Trophoblast cell (in vitro differentiated cells and primary cell): ENCODE measurements around the gene IQCK.

Experiments used
- DNase-seq, 2 donors: peaks; one replicate each; pipeline ENCODE4 v3.0.0-alpha.2; 2016
- H2AFZ ChIP-seq: 2 replicates; pipeline ENCODE4 v1.6.1; 2013; ENCODE audit warnings: low read length, moderate library complexity, mild to moderate bottlenecking; ENCODE audit not compliant: insufficient read depth, poor library complexity
- H2AK5ac ChIP-seq: 2 replicates; pipeline ENCODE4 v1.6.1; 2013; ENCODE audit warnings: mild to moderate bottlenecking, low read length
- H2BK120ac ChIP-seq: 2 replicates; pipeline ENCODE4 v1.6.1; 2013; ENCODE audit warnings: low read length, mild to moderate bottlenecking, moderate library complexity; ENCODE audit not compliant: insufficient read depth, poor library complexity
- H2BK12ac ChIP-seq: 2 replicates; pipeline ENCODE4 v1.6.1; 2013; ENCODE audit warnings: mild to moderate bottlenecking, low read length, moderate library complexity
- H2BK5ac ChIP-seq: 2 replicates; pipeline ENCODE4 v1.6.1; 2013; ENCODE audit warnings: low read length, low read depth, moderate library complexity, mild to moderate bottlenecking; ENCODE audit not compliant: poor library complexity
- H3K14ac ChIP-seq: 2 replicates; pipeline ENCODE4 v1.6.1; 2013; ENCODE audit warnings: mild to moderate bottlenecking, low read length
- H3K18ac ChIP-seq: 2 replicates; pipeline ENCODE4 v1.6.1; 2013; ENCODE audit warnings: mild to moderate bottlenecking, low read length
- H3K23ac ChIP-seq: 2 replicates; pipeline ENCODE4 v1.6.1; 2013; ENCODE audit warnings: low read length
- H3K27ac ChIP-seq: 2 replicates; pipeline ENCODE4 v1.5.1; 2013; ENCODE audit warnings: low read depth, mild to moderate bottlenecking, inconsistent platforms, low read length, moderate library complexity
- H3K27me3 ChIP-seq: 2 replicates; pipeline ENCODE4 v1.6.1; 2013; ENCODE audit warnings: inconsistent platforms, mild to moderate bottlenecking, low read length, moderate library complexity; ENCODE audit not compliant: insufficient read depth
- H3K36me3 ChIP-seq, 2 experiments: 1 replicate in 1 of 2; 2 replicates in 1 of 2; pipeline ENCODE4 v1.6.1; 2013; ENCODE audit warnings: low read length in 2 of 2, mild to moderate bottlenecking in 2 of 2, moderate library complexity in 1 of 2; ENCODE audit not compliant: insufficient read depth in 2 of 2, control insufficient read depth in 1 of 2
- H3K4ac ChIP-seq: 2 replicates; pipeline ENCODE4 v1.6.1; 2013; ENCODE audit warnings: low read depth, mild to moderate bottlenecking, low read length, moderate library complexity
- H3K4me1 ChIP-seq, 2 experiments: 1 replicate in 1 of 2; 2 replicates in 1 of 2; pipeline ENCODE4 v1.6.1; 2013; ENCODE audit warnings: low read length in 2 of 2, mild to moderate bottlenecking in 2 of 2, moderate library complexity in 1 of 2; ENCODE audit not compliant: insufficient read depth in 2 of 2, control insufficient read depth in 1 of 2
- H3K4me2 ChIP-seq: 2 replicates; pipeline ENCODE4 v1.6.1; 2013; ENCODE audit warnings: inconsistent platforms, mild to moderate bottlenecking, low read length, moderate library complexity
- H3K4me3 ChIP-seq: 2 replicates; pipeline ENCODE4 v1.5.1; 2013; ENCODE audit warnings: mild to moderate bottlenecking, low read depth, low read length, inconsistent platforms
- H3K79me1 ChIP-seq: one replicate; pipeline ENCODE4 v1.6.1; 2013; ENCODE audit warnings: low read length
- H3K79me2 ChIP-seq: 2 replicates; pipeline ENCODE4 v1.6.1; 2013; ENCODE audit warnings: low read length, mild to moderate bottlenecking; ENCODE audit not compliant: control insufficient read depth, insufficient read depth, poor library complexity
- H3K9ac ChIP-seq: 2 replicates; pipeline ENCODE4 v1.6.1; 2013; ENCODE audit warnings: mild to moderate bottlenecking, low read length
- H3K9me3 ChIP-seq: 2 replicates; pipeline ENCODE4 v1.6.1; 2013; ENCODE audit warnings: low read depth, mild to moderate bottlenecking, control low read depth, inconsistent platforms, low read length; ENCODE audit not compliant: insufficient read depth
- H4K12ac ChIP-seq: 2 replicates; pipeline ENCODE4 v1.6.1; 2013; ENCODE audit warnings: low read depth, mild to moderate bottlenecking, low read length, moderate library complexity
- H4K8ac ChIP-seq: 2 replicates; pipeline ENCODE4 v1.6.1; 2013; ENCODE audit warnings: low read depth, mild to moderate bottlenecking, low read length, moderate library complexity
- H4K91ac ChIP-seq: one replicate; pipeline ENCODE4 v1.6.1; 2013; ENCODE audit warnings: low read depth, mild to moderate bottlenecking, low read length, moderate library complexity
- WGBS: extraction: QIAGEN DNeasy Blood & Tissue Kit; methylation state at CpG from one replicate; pipeline ENCODE4 v1.1.7; 2013; ENCODE audit warnings: missing lambda C conversion rate; ENCODE audit not compliant: insufficient read length, insufficient coverage; ENCODE audit errors: extremely low coverage; 5-methylcytosine and 5-hydroxymethylcytosine counted together

Gene IQCK

DNA sequence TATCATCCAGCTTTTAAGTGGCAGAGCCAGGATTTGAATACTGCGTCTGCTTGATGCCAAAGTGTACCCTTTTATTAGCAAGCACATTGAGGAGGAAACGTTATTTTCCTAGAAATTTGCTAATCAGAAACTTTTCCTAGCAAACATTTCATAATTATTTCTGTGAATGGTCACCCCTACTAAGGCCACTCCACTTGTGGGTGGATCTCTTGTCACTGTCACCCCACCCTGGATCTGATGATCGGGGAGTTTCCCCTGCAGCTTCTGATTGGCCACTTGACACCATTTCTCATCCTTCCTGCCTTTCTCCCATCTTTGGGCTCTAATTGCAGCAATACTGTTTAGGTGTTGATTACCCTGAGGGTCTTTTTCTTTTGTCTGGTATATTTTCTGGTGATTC is 130.7 kb downstream of the IQCK start:
- Histone ChIP-seq H3K27ac (no peak overlapping the region), H3K18ac (no peak overlapping the region), H3K9me3 (no peaks in the 10 kb centered on the region), H2AFZ (no peak overlapping the region), H3K79me2 (no peaks in the 10 kb centered on the region), H2BK12ac (no peak overlapping the region), H3K9ac (no peak overlapping the region), H3K36me3 (no peaks in the 10 kb centered on the region), H3K23ac (no peak overlapping the region), H4K8ac (no peak overlapping the region), H3K4me2 (no peak overlapping the region), H4K91ac (no peak overlapping the region), H3K4me1 (no peaks in the 10 kb centered on the region), H3K4me3 (no peak overlapping the region), H3K14ac (no peak overlapping the region), H3K4ac (no peak overlapping the region), H2BK5ac (no peak overlapping the region), H3K79me1 (no peaks in the 10 kb centered on the region), H4K12ac (no peak overlapping the region), H2AK5ac (no peak overlapping the region), H2BK120ac (no peak overlapping the region), H3K27me3 (no peaks in the 10 kb centered on the region)
- no peak for DNase-seq
- WGBS = no CpG with 5 or more reads among the region's 3 CpGs

DNA sequence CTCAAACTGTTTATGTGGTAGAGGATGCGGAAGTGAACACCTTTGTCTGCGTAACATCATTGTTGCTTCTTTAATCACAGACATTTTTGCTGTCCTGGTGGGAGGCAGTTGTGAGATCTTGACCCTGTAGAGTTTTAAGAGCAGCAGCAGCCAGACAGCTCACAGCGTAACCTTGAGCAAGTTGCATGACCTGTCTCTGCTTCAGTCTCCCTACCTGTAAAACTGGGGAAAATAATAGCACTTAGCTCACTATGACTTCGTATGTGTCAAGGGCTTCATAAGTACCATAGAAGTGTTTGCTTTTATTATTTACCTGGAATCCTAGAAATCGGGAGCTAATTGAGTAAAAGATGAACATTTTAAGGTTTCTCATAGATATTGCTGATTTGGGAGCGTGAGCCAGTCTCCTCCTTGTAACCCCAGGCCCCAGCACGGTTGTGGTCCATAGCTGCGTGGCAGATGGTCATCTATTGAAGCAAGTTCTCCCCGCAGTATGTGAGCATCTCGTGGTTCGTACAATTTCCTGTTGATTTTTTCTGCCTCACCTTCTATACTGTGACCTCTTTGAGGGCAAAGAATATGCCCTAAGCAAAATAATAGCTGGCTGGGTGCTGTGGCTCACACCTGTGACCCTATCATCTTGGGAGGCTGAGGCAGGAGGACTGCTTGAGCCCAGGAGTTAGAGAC is 132.2 kb downstream of the IQCK start:
- no CpG with 5 or more reads among the region's 11 CpGs for WGBS
- no peak for DNase-seq
- no peak overlapping the region for H2BK120ac ChIP-seq
- H3K36me3 ChIP-seq = no peaks in the 10 kb centered on the region
- H3K14ac ChIP-seq = no peak overlapping the region
- H3K27me3 ChIP-seq = no peaks in the 10 kb centered on the region
- no peak overlapping the region for H3K9ac ChIP-seq
- H4K91ac ChIP-seq = no peak overlapping the region
- H3K4me3 ChIP-seq = no peak overlapping the region
- no peak overlapping the region for H3K23ac ChIP-seq
- no peak overlapping the region for H2AFZ ChIP-seq
- H2AK5ac ChIP-seq = no peak overlapping the region
- no peak overlapping the region for H3K18ac ChIP-seq
- H2BK5ac ChIP-seq = no peak overlapping the region
- H3K4ac ChIP-seq = no peak overlapping the region
- H3K4me2 ChIP-seq = no peak overlapping the region
- no peaks in the 10 kb centered on the region for H3K9me3 ChIP-seq
- H3K79me2 ChIP-seq = no peaks in the 10 kb centered on the region
- H4K8ac ChIP-seq = no peak overlapping the region
- no peak overlapping the region for H2BK12ac ChIP-seq
- H3K79me1 ChIP-seq = no peaks in the 10 kb centered on the region
- no peak overlapping the region for H3K27ac ChIP-seq
- H4K12ac ChIP-seq = no peak overlapping the region
- no peaks in the 10 kb centered on the region for H3K4me1 ChIP-seq

DNA sequence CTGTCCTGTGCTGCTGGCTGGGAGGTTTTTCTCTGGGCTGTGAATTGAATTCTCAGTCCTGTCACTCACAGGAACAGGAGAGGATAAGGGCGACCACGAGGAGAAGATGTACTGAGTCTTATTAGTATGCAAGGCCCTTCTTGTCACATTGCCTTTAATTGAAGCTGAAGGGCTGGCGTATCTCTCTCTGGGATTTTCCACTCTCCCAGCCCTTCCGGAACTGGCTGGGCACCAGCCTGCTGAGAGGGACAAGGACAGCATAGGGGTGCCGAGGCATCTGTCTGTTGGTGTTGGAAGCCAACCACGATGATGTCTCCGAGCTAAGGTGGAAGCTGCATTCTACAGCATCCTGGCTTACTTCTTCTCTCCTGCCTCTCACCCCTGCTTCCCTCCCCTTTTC is 133.4 kb downstream of the IQCK start:
- DNase-seq = no peak
- Histone ChIP-seq H3K79me1 (no peaks in the 10 kb centered on the region), H3K9me3 (no peaks in the 10 kb centered on the region), H3K23ac (no peak overlapping the region), H4K12ac (no peak overlapping the region), H3K4ac (no peak overlapping the region), H4K8ac (no peak overlapping the region), H3K4me3 (no peak overlapping the region), H3K14ac (no peak overlapping the region), H2AFZ (no peak overlapping the region), H3K27me3 (no peaks in the 10 kb centered on the region), H3K36me3 (no peaks in the 10 kb centered on the region), H4K91ac (no peak overlapping the region), H2BK12ac (no peak overlapping the region), H2AK5ac (no peak overlapping the region), H3K27ac (no peak overlapping the region), H3K4me1 (no peaks in the 10 kb centered on the region), H3K18ac (no peak overlapping the region), H3K79me2 (no peaks in the 10 kb centered on the region), H3K4me2 (no peak overlapping the region), H2BK120ac (no peak overlapping the region), H3K9ac (no peak overlapping the region), H2BK5ac (no peak overlapping the region)
- no CpG with 5 or more reads among the region's 7 CpGs for WGBS

DNA sequence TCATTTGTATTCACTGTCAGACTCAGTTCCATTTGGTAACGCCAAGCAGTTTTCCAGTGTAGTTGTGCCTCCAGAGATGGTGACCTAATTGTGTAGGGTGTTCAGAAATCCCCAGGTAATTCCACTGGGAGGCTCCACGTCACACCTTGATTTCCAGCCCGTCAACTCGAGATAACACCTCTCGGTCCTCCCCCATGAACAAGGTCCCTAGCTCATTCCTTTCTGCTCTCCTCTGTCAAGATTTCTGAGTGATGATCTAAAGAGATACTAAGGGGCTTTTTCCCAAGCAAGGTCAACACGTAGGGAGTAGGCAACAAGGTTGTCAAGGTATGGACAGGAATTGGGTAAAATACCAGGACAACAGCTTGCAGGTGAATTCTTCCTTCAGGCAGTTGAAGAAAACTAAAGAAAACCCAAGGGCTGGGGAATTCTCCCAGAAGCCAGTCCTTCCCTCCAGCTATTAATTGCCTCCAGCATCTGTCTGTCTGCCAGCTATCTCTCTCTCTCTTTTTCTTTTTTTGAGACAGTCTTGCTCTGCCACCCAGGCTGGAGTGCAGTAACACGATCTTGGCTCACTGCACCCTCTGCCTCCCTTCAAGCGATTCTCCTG is 135.2 kb downstream of the IQCK start:
- H3K79me2 ChIP-seq = no peaks in the 10 kb centered on the region
- no peak overlapping the region for H4K12ac ChIP-seq
- H2AFZ ChIP-seq = no peak overlapping the region
- no peak overlapping the region for H3K18ac ChIP-seq
- H2BK12ac ChIP-seq = no peak overlapping the region
- no peaks in the 10 kb centered on the region for H3K79me1 ChIP-seq
- H3K4me1 ChIP-seq = no peaks in the 10 kb centered on the region
- H3K36me3 ChIP-seq = no peaks in the 10 kb centered on the region
- H3K9me3 ChIP-seq = no peaks in the 10 kb centered on the region
- no peak overlapping the region for H3K4me2 ChIP-seq
- H4K8ac ChIP-seq = no peak overlapping the region
- no peak overlapping the region for H3K4ac ChIP-seq
- no peak overlapping the region for H3K9ac ChIP-seq
- H2AK5ac ChIP-seq = no peak overlapping the region
- H2BK120ac ChIP-seq = no peak overlapping the region
- no peaks in the 10 kb centered on the region for H3K27me3 ChIP-seq
- peak; percentile 82 to 92 for DNase-seq
- no peak overlapping the region for H2BK5ac ChIP-seq
- no peak overlapping the region for H3K23ac ChIP-seq
- H3K14ac ChIP-seq = no peak overlapping the region
- no peak overlapping the region for H3K4me3 ChIP-seq
- no peak overlapping the region for H3K27ac ChIP-seq
- WGBS = no CpG with 5 or more reads among the region's 8 CpGs
- H4K91ac ChIP-seq = no peak overlapping the region
